HG03280 (cell line): Measurements from ENCODE around the gene EXOC7.
"Not testable (repeated sequence)": the region's sequence is repeated elsewhere in the genome, so short reads cannot be mapped to it uniquely, and the experiment has no call there.

Experiments
- ATAC-seq: cut with Tn5 transposase; IDR thresholded peaks from one replicate; pipeline ENCODE4 v1.9.1; 2021; ENCODE audit warnings: mild to moderate bottlenecking, moderate library complexity; ENCODE audit not compliant: unreplicated experiment

The EXOC7 gene

GRCh38 chr17:76048025-76048605 lies 55.5 kb downstream of the EXOC7 start:
- ATAC-seq = no peak

GRCh38 chr17:76046064-76046463 lies 57.5 kb downstream of the EXOC7 start:
- ATAC-seq = no peak

GRCh38 chr17:76044475-76045007 lies 59.0 kb downstream of the EXOC7 start:
- not testable (repeated sequence) for ATAC-seq

- not testable (repeated sequence) for ATAC-seq
These were observed 60.7 kb downstream of the EXOC7 start for GRCh38 chr17:76042868-76043267.

- no peak for ATAC-seq
These were observed 63.2 kb downstream of the EXOC7 start for GRCh38 chr17:76040376-76040775.

- ATAC-seq = no peak
These were observed 64.5 kb downstream of the EXOC7 start for GRCh38 chr17:76039121-76039520.

GRCh38 chr17:76038050-76038449 lies 65.5 kb downstream of the EXOC7 start:
- no peak for ATAC-seq

- no peak for ATAC-seq
These were observed 66.9 kb downstream of the EXOC7 start for GRCh38 chr17:76036497-76037261.

- no peak for ATAC-seq
These were observed 68.9 kb downstream of the EXOC7 start for GRCh38 chr17:76034428-76035350.

GRCh38 chr17:76033139-76033538 lies 70.4 kb downstream of the EXOC7 start:
- no peak for ATAC-seq

GRCh38 chr17:76032780-76033108 lies 70.8 kb downstream of the EXOC7 start:
- ATAC-seq = no peak

- ATAC-seq = no peak
These were observed 71.4 kb downstream of the EXOC7 start for GRCh38 chr17:76032073-76032779.
